ENCODE measurements around the gene MAP3K19.
"Not testable (repeated sequence)": the region's sequence is repeated elsewhere in the genome, so short reads cannot be mapped to it uniquely, and the experiment has no call there.

The MAP3K19 gene

DNA sequence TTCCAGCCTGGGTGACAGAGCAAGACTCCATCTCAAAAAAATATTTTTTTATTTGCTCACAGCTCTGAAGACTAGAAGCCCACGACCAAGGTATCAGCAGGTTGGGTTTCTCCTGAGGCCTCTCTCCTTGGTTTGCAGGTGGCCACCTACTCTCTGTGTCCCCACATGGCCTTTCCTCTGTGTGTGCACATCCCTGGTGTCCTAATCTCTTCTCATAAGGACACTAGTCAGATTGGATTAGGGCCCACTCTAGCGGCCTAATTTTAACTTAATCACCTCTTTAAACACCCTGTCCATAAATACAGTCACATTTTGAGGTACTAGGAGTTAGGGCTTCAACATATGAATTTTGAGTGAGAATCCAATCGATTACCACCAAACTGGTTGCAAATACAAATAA lies 2.9 kb upstream of the MAP3K19 start:
- no peak for DNase-seq

DNA sequence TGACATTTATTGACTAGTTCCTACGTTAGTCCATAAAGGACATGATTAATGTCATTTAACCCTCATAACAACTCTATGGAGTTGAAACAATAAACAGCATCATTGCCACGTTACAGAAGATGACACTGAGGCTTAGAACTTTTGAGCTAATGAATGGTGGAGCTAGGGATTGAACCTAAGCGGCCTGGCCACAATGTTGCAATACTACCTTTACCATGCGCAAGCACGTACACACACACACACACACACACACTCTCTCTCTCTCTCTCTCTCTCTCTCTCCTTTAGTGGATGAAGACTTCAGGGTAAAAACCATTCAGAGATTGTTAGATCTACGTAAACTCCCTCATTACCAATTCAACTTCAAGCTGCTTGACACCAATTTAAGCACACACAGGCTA lies 875 bp upstream of the MAP3K19 start:
- no peak for DNase-seq

DNA sequence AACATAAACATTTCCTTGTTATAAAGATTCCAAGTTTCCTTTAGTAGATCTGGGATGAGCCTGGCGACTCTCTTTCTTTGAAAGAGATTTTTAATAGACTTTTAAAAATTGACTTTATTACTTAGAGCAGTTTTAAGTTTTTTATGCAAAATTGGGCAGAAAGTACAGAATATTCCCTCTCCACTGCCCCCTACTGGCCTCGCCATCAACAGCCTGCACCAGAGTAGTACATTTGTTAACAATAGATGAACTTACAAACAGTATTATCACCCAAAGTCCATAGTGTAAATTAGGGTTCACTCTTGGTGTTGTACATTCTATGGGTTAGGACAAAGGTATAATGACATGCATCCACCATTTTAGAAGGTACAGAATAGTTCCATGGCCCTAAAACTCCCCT lies 3.9 kb downstream of the MAP3K19 start:
- DNase-seq = no peak

DNA sequence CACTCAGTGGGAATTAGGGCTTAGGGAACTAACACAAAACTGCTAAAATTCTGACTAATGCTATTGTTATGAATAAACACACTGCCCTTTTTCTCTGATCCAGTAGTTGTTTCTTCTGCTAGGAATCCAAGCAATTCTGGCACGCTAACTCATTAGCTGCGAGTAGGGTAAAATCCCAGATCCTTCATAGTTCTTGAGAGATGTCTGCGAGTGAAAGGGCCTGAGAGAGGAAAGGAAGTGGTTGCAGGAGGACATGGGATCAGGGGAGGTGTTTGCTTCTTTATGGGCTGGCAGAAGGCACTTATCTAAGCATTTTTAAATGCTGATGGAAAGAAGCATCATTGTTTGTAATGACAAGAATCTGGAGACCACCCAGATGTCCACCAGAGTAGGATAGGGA lies 9.4 kb downstream of the MAP3K19 start:
- no peak for DNase-seq

DNA sequence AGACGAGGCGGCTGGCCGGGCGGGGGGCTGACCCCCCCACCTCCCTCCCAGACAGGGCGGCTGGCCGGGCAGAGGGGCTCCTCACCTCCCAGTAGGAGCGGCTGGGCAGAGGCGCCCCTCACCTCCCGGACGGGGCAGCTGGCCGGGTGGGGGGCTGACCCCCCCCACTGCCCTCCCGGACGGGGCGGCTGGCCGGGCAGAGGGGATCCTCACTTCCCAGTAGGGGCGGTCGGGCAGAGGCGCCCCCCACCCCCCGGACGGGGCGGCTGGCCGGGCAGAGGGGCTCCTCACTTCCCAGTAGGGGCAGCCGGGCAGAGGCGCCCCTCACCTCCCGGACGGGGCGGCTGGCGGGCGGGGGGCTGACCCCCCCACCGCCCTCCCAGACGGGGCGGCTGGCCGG lies 14.0 kb downstream of the MAP3K19 start:
- not testable (repeated sequence) for DNase-seq

DNA sequence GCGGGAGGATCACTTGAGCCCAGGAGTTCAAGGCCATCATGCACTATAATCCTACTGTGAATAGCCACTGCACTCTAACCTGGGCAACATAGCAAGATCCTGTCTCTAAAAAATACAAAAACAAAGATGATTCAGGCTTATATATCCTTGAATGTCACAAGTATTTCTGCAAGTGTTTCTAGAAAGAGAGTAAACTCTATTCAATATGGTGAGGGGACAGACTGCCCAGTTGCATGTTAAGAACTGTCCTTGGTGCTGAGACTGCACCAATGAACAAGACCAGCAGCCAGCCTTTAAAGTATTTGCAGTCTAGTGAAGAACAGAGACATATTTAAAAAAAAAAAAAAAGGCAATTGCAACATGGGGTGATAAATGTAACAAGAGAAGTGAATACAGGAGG lies 16.4 kb downstream of the MAP3K19 start:
- no peak for DNase-seq

DNA sequence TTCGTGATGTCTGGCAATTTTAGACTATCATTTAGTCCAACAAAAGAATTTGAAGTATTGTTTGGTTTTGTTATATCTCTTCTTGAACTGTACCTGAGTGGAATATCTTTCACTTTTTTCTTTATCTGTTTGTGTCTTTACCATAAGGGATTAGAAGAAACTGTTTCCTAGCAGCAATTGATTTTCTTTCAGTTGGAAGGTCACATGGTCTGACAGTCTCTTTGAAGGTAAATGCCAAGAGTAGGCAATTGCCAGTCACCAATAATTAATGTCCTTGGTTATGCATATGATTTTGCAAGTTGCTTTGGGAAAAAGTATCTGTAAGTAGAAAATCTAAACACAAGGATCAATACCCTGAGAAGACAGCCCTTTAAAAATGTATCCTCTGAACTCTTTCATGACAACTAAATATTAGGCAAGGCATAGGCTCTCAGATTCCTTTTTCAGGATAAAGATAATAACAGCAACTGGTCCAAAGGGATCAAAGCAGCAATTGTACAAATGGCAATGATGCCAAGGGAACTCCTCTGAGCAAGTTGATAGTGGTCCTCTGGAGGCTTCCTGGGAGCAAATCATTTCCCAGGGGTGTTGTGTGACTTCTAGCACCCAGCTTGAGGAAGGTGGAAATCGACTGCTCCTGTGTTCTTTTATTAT lies 17.6 kb downstream of the MAP3K19 start:
- no peak for DNase-seq

DNA sequence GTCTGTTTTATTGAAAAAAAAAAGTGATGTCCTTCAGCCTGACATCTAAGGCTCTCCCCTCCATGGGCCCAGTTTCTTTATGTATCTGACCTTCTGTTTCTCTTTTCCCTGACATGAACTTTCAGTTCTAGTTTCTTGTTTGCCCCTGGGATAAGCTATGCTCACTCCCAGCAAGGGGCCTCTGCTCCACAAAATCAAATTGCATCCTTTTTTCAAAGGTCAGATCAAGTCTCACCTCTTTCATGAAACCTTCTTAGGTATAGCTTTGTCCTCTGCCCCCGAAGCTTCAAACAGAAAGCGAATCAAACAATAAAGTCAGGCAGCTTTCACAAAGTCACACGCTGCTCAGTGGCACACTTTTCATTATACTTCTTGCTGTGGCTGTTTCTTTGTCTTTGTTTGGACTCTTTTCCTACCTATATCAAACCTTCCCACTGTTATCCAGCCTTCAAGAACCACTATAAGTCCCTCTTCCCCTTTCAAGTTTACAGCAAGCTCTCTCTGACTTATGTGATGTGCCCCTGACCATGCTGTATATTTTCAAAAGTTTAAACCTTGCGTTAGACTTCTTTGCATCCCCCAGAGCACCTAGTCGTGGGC lies 23.3 kb downstream of the MAP3K19 start:
- no peak for DNase-seq

DNA sequence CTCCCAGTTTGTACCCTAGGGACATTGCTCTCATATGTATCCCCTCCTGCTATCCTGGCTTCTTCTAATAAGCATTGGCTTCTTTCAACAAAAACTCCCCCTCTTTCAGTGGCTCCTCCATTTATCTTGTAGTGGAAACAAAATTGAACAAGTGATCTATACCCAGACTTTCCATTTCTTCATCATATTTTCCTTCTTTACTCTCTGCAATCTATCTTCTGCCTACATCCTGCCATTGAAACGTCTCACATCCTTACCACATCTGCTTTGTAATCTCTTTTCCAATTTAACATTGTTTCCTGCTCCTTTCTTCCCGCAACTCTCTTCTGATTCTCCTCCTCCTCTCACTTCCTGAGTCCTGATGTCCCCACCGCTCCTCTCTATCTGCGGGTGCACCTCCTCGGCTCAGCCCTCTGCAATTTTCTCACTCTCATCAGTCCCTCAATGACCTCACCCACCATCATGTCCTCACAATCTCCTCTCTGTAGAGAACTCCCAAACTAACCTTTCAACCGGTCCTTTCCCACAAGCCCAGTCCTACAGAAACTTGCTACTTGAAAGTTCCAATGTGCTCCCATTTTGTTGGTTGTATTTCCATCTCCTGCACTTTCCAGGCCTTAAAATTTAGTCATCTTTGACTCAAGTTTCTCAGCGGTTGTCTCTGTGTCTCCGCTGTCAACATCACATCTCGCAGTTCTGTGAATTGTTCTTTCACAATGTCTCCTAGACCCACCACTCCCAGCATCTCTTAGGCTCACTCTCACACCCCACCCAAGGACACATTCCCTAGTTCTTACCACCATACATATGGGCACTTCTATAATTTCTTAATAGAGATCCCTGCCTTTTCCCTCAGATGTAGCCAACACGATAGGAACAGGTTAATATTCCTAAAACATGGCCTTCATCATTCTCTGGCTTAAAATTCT lies 24.0 kb downstream of the MAP3K19 start:
- DNase-seq = no peak

DNA sequence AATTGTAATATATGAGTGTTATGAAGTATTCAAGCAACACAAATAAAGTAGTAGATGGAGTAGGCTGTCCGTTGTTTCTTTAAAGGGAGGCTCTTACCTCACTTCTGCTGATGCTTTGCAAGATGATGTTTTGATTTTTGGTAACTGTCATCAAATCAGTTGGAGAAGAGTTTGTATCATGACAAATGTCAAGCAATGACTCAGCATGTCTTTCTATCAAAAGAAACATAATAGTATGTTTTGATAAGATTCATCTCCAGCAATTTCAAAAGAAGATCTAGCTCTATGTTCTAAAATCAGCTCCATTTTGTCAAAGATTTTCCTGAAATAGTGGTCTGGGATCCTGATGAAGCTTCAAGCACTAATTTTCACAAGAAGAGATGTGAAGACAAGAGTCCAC lies 25.6 kb downstream of the MAP3K19 start:
- DNase-seq = no peak

DNA sequence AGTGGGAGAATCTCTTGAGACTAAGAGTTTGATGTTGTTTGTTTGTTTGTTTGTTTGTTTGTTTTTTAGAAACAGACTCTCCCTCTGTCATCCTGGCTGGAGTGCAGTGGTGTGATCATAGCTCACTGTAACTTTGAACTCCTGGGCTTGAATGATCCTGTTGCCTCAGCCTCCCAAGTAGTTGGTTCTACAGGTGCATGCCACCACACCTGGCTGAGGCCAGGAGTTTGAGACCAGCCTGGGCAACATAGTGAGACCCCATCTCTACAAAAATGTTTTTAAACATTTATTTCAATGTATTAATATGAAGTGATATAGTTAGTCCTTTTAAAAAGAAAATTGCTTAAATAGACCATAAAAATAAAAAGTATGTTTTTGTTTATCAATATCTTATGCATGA lies 35.6 kb downstream of the MAP3K19 start:
- no peak for DNase-seq

DNA sequence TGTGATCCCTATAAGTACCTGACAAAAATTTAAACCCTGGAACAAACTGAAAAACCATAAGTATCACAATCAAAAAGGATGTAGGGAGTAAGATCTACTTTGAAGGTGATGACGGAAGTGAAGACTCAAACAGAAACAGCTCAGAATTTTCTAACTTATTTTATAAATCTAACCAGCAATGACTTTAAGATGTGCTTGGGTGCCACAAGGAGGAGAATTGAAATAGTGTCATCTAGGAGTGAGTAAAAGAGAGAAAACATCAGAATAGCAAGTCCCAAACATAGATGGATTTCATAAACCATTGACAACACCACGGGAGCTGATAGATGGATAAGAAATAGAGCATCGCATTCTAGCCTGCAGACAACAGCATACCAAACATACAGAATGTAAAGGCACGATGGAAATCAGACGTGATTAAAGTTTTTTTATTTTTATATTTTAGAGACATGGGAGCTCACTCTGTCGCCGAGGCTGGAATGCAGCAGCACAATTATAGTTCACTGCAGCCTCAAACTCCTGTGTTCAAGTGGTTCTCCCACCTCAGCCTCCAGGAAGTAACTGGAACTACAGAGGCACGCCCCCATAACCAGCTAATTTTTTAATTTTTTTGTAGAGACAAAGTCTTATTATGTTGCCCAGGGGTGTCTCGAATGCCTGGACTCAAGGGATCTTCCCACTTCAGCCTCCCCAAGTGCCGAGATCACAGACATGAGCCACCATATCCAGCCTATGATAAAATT lies 36.9 kb downstream of the MAP3K19 start:
- no peak for DNase-seq

DNA sequence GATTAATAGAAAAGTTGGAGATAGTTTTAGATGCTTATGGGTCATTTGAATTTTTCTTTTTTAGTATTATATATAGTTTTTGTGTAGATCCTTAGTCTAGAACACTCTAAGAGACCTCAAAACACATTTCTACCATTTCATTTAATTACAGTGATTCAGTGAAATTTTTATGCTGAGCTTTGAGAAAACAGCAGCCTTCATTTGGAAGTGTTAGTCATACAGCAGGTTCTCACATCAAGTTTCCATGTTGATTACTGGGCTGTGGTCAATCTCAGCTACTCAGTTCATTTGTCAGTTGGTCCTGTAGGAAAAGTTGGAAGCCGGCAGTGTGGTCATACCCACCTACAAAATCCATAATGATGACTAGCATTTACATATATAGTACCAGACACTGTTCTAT lies 37.9 kb downstream of the MAP3K19 start:
- DNase-seq = no peak

DNA sequence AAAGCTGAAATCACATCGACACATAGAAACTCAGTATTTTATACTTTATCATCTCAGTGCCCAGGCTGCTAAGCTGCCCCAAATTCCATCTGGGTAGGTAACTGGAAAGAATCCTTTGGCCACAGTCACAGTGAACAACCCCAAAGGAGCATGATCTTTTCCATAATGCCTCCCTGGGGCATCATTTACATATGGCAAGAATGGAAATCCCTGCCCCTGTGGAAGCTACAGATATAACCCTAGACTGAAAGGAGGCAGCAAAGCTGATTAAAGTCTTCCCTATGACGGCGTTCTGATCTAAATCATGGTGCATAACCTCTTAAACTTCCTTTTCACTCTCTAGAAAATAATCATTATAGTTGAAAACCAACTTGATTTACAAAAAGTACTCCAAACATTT lies 41.5 kb downstream of the MAP3K19 start:
- DNase-seq = no peak

DNA sequence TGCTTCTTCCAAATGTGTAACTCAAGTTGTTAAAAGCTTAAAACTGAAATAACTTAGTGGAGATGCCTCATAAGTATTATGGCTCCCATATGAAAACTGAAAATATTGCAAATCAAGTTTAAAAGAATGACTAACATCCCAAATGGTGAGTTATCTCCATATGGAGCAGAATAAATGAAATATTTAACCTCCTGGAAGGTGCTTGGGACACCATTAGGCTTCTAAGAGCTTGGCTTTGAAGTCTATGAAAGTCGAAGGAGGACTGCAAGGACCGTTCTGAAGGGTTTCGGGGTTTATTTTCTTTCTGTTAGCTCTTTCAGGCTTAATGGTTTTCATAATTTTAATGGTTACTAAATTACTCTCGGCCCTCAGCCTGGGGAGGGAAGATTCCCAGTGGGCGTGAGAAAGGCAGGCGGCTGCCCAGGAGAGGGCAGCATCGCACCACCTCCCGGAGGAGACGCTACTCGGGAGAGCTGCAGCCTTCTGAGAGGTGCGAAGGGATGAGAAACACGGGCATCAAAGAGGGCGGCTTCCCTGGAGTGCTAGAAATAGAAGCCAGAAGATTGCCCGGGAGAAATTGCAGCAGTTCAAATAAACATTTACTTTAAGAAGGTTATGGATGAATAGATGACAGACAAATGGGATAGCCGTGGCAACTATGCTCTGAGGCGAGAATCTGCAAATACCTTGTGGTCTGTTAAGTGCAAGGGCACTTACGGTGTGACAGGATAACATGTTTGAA lies 43.1 kb downstream of the MAP3K19 start:
- peak; percentile 36 to 43 for DNase-seq

DNA sequence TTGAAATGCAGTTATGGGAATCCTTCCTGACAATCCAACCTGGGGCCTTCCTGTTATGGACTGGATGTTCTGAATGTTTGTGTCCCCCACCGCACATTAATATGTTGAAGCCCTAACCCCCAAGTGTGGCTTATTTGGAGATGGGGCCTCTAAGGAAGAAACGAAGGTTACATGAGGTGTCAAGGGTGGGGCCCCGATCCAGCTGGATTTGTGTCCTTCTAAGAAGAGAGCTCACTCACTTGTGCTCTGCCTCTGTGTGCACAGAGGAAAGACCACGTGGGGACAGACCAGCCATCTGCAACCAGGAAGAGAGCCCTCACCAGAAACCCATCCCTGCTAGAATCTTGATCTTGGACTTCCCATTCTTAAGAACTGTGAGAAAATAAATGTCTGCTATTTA lies 44.4 kb downstream of the MAP3K19 start:
- no peak for DNase-seq

DNA sequence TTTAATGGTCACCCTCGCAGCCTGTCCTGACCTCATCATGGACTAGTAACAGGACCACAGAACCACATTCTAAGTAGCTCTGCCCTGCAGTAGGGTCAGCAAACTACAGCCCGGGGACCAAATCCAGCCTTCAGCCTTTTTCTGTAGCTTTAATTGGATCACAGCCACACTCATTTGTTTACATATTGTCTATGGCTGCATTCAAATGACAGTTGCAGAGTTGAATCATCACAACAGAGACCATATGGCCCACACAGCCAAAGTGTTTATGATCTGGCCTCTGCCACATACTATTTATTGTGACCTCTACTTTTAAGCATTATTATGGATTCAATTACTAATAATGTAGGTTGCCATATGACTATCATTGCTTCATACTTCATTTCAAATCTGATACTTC lies 47.7 kb downstream of the MAP3K19 start:
- DNase-seq = no peak

DNA sequence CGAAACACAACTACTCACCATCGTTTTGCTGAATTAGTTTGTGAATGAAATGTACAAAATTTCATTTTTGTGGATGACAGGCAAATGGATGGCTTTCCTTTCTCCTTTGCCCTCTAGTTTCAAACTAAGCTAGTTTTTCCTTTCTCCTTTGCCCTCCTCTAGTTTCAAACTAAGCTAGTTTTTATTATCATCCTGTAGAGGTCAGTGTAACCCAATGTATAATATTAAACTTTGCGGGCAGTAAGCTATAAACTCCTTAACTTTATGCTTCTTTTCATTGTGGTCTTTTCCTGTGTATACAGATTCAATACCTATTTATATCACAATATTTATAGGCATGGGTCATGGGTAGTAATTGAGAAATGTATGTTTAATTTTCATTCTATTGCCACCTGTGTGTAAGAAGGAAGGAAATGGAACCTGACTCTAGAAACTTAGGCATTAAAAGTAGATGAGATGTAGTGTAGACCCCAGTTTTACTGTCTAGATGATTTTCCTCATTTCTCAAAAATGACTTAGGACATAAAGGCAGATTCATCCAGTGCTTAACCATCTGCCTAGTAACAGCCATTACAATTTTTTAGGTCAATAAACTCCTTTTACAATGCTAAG lies 58.1 kb downstream of the MAP3K19 start:
- no peak for DNase-seq

DNA sequence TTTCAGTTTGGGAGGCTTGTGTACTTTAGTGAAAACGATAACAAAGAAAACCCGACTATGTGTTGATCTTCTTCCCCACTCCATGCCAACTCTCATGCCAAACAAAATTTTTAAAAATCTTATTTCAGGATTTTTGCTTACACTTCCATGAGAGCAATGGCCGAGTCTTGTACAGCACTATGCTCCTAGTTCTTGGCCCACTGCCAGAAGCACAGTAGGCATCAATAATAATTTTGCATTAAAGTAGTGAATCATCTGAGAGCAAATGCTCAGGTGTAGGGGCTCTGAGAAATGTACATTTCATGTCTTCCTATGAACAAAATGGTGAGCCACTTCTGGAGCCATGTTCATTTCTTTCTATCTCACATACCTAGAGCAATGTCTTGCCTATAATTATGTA lies 62.2 kb downstream of the MAP3K19 start:
- DNase-seq = no peak

DNA sequence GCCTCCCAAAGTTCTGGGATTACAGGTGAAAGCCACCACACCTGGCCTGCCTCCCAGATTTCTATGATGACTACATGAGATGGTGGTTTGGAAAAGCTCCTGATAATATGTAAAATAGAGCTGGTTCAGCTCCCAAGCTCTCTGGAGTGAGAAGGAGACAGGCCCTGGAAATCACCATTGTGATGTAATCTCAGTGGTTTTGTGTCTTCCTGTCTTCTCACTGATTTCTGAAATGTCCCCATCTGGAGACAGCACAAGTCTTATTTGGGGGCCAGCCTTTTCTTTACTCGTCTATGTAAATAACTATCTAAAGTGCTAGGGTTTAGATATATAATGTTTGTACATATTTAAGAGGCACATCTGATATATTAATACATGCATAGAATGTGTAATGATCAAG lies 64.6 kb downstream of the MAP3K19 start:
- no peak for DNase-seq

DNA sequence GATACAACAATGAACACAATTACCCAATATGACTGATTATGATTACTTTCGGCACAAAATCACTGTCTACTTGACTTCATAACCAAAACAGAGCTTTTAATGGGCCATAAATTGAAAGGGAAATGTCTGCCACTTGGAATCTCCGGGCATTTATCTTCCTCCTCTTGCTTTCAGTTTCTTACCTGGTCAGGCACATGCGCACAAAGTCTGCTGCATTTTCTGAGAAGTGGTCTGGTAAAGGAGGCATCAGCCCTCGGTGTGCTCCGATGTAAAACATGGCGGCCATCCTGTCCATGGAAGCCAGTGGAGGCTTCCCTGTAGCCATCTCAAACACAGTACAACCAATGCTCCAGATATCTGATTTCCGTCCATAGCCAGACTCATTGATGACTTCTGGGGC lies 66.6 kb downstream of the MAP3K19 start:
- no peak for DNase-seq

DNA sequence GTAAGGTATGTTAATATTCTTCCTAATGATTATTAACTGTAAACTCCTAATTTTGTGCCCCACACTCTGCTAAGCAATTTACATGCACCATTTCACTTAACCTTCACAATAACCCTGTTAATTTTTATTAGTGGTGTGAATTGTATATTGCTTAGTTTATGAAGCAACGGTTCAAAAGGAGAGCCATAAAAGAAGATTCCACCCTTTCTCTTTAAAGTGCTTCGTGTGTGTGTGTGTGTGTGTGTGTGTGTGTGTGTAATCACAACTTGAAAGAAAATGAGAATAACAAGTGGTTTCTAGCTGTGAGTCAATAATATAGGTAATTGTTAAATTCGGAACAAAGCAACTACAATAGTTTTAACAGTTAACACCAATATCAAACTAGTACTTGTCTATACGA lies 68.0 kb downstream of the MAP3K19 start:
- no peak for DNase-seq

Measured in SHP77 (cell line).